A549 (cell line): ENCODE results near the gene HMGCLL1. TPM values are rescaled to one million over a fixed set of nuclear protein-coding genes. Genes with fewer than 3 reads are reported as not detected.

Experiments used
- ATAC-seq, 2 experiments: fragments of 200-7000 bp in 1 of 2; fragments of >200 bp in 1 of 2; cut with Nextera tagmentation in 1 of 2; cut with Tn5 transposase in 1 of 2; 3 replicates each; pipeline versions ENCODE4 v1.8.0 to v1.9.1; 2018 to 2020; ENCODE audit warnings: mild to moderate bottlenecking in 1 of 2, moderate library complexity in 1 of 2
- CTCF ChIA-PET: fragments of 300-600 bp; sonication (Branson Sonifier 250); formaldehyde crosslinking; extraction: SDS; loops from one replicate; lab custom pipeline; 2021; ENCODE audit warnings: antibody characterized with exemption, inconsistent platforms; lab: Yijun Ruan, JAX
- POLR2A ChIA-PET: fragments of 350-600 bp; formaldehyde crosslinking; extraction: SDS; loops from one replicate; lab custom pipeline; 2021; ENCODE audit warnings: antibody characterized with exemption, inconsistent platforms; lab: Yijun Ruan, JAX
- DNase-seq, 2 experiments: peaks; one replicate each; pipeline versions ENCODE4 v3.0.0 to v3.0.0-alpha.2; 2011 to 2016; ENCODE audit warnings: low read depth in 1 of 2, low spot score in 1 of 2
- FAIRE-seq: peaks from 2 replicates; lab custom pipeline; 2011; peaks lifted over from hg19 to GRCh38; lab: Jason Lieb, UNC
- H3K27ac ChIP-seq, 2 experiments: fragments of >200 bp; sonication (Bioruptor Twin); formaldehyde crosslinking; 3 replicates each; pipeline ENCODE4 v1.5.1; 2016 to 2017
- H3K4me1 ChIP-seq: fragments of >200 bp; sonication (Bioruptor Twin); formaldehyde crosslinking; 3 replicates; pipeline ENCODE4 v1.6.1; 2016
- H3K4me2 ChIP-seq: fragments of >200 bp; sonication (Bioruptor Twin); formaldehyde crosslinking; 3 replicates; pipeline ENCODE4 v1.6.1; 2016
- H3K4me3 ChIP-seq: fragments of >200 bp; sonication (Bioruptor Twin); formaldehyde crosslinking; 3 replicates; pipeline ENCODE4 v1.5.1; 2016
- H3K9me3 ChIP-seq: fragments of >200 bp; sonication (Bioruptor Twin); formaldehyde crosslinking; 3 replicates; pipeline ENCODE4 v1.6.1; 2016
- BCL3 ChIP-seq: fragments of >200 bp; sonication (Bioruptor Twin); formaldehyde crosslinking; IDR thresholded peaks from 3 replicates; pipeline ENCODE4 v1.6.1; 2016
- BHLHE40 ChIP-seq: IDR thresholded peaks from 2 replicates; pipeline ENCODE4 v1.6.1; 2012; ENCODE audit warnings: low read depth, low read length, inconsistent platforms
- CBX2 ChIP-seq: fragments of 200-600 bp; sonication (generic); IDR thresholded peaks from 2 replicates; pipeline ENCODE4 v1.6.1; 2016; ENCODE audit warnings: low read depth, mild to moderate bottlenecking, borderline replicate concordance
- CEBPB ChIP-seq, 2 experiments: fragments of >200 bp in 1 of 2; sonication (Bioruptor Twin) in 1 of 2; formaldehyde crosslinking in 1 of 2; IDR thresholded peaks; 2 replicates each; pipeline ENCODE4 v1.6.1; 2012 to 2016
- CTCF ChIP-seq: fragments of >200 bp; sonication (Bioruptor Twin); formaldehyde crosslinking; IDR thresholded peaks from 3 replicates; pipeline ENCODE4 v1.5.1; 2016
- FOSB ChIP-seq: fragments of 250-450 bp; sonication (Bioruptor Pico); IDR thresholded peaks from 2 replicates; pipeline ENCODE4 v1.5.0; 2020; ENCODE audit warnings: mild to moderate bottlenecking, moderate library complexity
- FOXS1 ChIP-seq: fragments of 250-450 bp; sonication (Bioruptor Pico); IDR thresholded peaks from 2 replicates; pipeline ENCODE4 v1.5.0; 2020; ENCODE audit warnings: mild to moderate bottlenecking, moderate library complexity
- HEYL ChIP-seq: fragments of 250-450 bp; sonication (Bioruptor Pico); IDR thresholded peaks from 2 replicates; pipeline ENCODE4 v1.8.0; 2021; ENCODE audit warnings: mild to moderate bottlenecking, moderate library complexity
- HOXA7 ChIP-seq: fragments of 250-450 bp; sonication (Bioruptor Pico); IDR thresholded peaks from 2 replicates; pipeline ENCODE4 v1.5.0; 2020; ENCODE audit warnings: mild to moderate bottlenecking, moderate library complexity
- HOXB5 ChIP-seq: fragments of 250-450 bp; sonication (Bioruptor Pico); IDR thresholded peaks from 2 replicates; pipeline ENCODE4 v1.5.0; 2020; ENCODE audit warnings: mild to moderate bottlenecking, moderate library complexity
- JUNB ChIP-seq: fragments of >200 bp; sonication (Bioruptor Twin); formaldehyde crosslinking; IDR thresholded peaks from 2 replicates; pipeline ENCODE4 v1.6.1; 2016
- KDM5A ChIP-seq: fragments of 200-600 bp; sonication (generic); IDR thresholded peaks from 2 replicates; pipeline ENCODE4 v1.6.1; 2016; ENCODE audit warnings: antibody characterized with exemption, mild to moderate bottlenecking
- MAFK ChIP-seq: fragments of 450-650 bp; IDR thresholded peaks from 2 replicates; pipeline ENCODE4 v1.6.1; 2014; ENCODE audit not compliant: partially characterized antibody
- MAX ChIP-seq: IDR thresholded peaks from 2 replicates; pipeline ENCODE4 v1.6.1; 2012
- MYC ChIP-seq: IDR thresholded peaks from 2 replicates; pipeline ENCODE4 v1.6.1; 2012; ENCODE audit warnings: mild to moderate bottlenecking, inconsistent platforms, low read length, improper control_type of control experiment, borderline replicate concordance
- NPAS2 ChIP-seq: fragments of 250-450 bp; sonication (Bioruptor Pico); IDR thresholded peaks from 2 replicates; pipeline ENCODE4 v1.8.0; 2022; ENCODE audit warnings: mild to moderate bottlenecking, moderate library complexity, borderline replicate concordance
- PHF8 ChIP-seq: fragments of 200-600 bp; sonication (generic); IDR thresholded peaks from 2 replicates; pipeline ENCODE4 v1.6.1; 2016; ENCODE audit warnings: low read depth, mild to moderate bottlenecking, antibody characterized with exemption, moderate library complexity, borderline replicate concordance
- POLR2A ChIP-seq: IDR thresholded peaks from 2 replicates; pipeline ENCODE4 v1.6.1; 2012; ENCODE audit warnings: mild to moderate bottlenecking, low read length
- POLR2AphosphoS2 ChIP-seq: conservative IDR thresholded peaks from 2 replicates; pipeline ENCODE4 v1.6.1; 2012; ENCODE audit warnings: low read length, improper control_type of control experiment, inconsistent platforms
- RARB ChIP-seq: fragments of 250-450 bp; sonication (Bioruptor Pico); IDR thresholded peaks from 2 replicates; pipeline ENCODE4 v1.8.0; 2021; ENCODE audit warnings: mild to moderate bottlenecking, moderate library complexity
- RFX5 ChIP-seq: fragments of 450-650 bp; IDR thresholded peaks from 2 replicates; pipeline ENCODE4 v1.7.1; 2014; ENCODE audit warnings: antibody characterized with exemption, mild to moderate bottlenecking, moderate library complexity
- RNF2 ChIP-seq: fragments of 200-600 bp; sonication (generic); IDR thresholded peaks from 2 replicates; pipeline ENCODE4 v1.6.1; 2016; ENCODE audit warnings: low read depth, mild to moderate bottlenecking, antibody characterized with exemption, moderate library complexity, borderline replicate concordance
- SMC3 ChIP-seq: fragments of >200 bp; sonication (Bioruptor Twin); formaldehyde crosslinking; IDR thresholded peaks from 3 replicates; pipeline ENCODE4 v1.6.1; 2018; ENCODE audit warnings: inconsistent platforms
- SREBF2 ChIP-seq: fragments of 450-650 bp; IDR thresholded peaks from 2 replicates; pipeline ENCODE4 v1.6.1; 2014; ENCODE audit warnings: mild to moderate bottlenecking, moderate library complexity
- TP53 ChIP-seq: fragments of 250-450 bp; sonication (Bioruptor Pico); IDR thresholded peaks from 2 replicates; pipeline ENCODE4 v1.5.0; 2021; ENCODE audit warnings: mild to moderate bottlenecking, moderate library complexity
- USF2 ChIP-seq: fragments of 450-650 bp; IDR thresholded peaks from 2 replicates; pipeline ENCODE4 v1.6.1; 2014; ENCODE audit warnings: antibody characterized with exemption
- ZSCAN20 ChIP-seq: fragments of 250-450 bp; sonication (Bioruptor Pico); IDR thresholded peaks from 2 replicates; pipeline ENCODE4 v1.8.0; 2022; ENCODE audit warnings: mild to moderate bottlenecking, moderate library complexity
- WGBS: methylation state at CpG from one replicate; pipeline ENCODE4 v1.1.6; 2017; ENCODE audit errors: missing lambda C conversion rate; 5-methylcytosine and 5-hydroxymethylcytosine counted together
- polyA plus RNA-seq, 4 experiments: library from polyadenylated mRNA; depleted of rRNA in 3 of 4; stranded (reverse); fragments of >200 nt; fragmentation: RNase III in 1 of 4; extraction: RNeasy Plus Mini Kit Qiagen cat#74134 plus additional on column Dnase treatment in 1 of 4; gene quantifications; 2 replicates in 3 of 4; 3 replicates in 1 of 4; pipeline ENCODE4 v1.2.3, GENCODE V29; 2011 to 2017

HMGCLL1 gene
- polyA plus RNA-seq, 2 of the 4 experiments (the other 2 are of a cell fraction), result 0.28 to 0.78 TPM

- TF ChIP-seq CEBPB (IDR thresholded peaks at IDR 0.05), result no peak
- ChIA-PET POLR2A (no interaction called here), CTCF (no interaction called here)
- DNase-seq (no peak), FAIRE-seq (no peak), ATAC-seq (no peak)
- 59% methylated on average over 2 of the region's 2 CpGs for WGBS
- H3K4me1 ChIP-seq, result no peaks in the 10 kb centered on the region
- H3K9me3 ChIP-seq, result no peaks in the 10 kb centered on the region
- no peak overlapping the region for H3K4me2 ChIP-seq
- H3K4me3 ChIP-seq, result no peak overlapping the region
- H3K27ac ChIP-seq, result no peak overlapping the region
Observed at GRCh38 chr6:55574556-55574955, 4.4 kb downstream of the HMGCLL1 start.

GRCh38 chr6:55569638-55570037 is 9.4 kb downstream of the HMGCLL1 start:
- H3K4me3 ChIP-seq, result no peak overlapping the region
- H3K4me1 ChIP-seq, result no peaks in the 10 kb centered on the region
- ChIA-PET CTCF (interaction anchor here (0.8 kb wide), 1 partner anchor 16 kb away, joined by 3 read pairs; no protein-coding TSS in a partner anchor), POLR2A (no interaction called here)
- H3K27ac ChIP-seq, result no peak overlapping the region
- TF ChIP-seq CTCF (no peak), HOXB5 (no peak), TP53 (CRISPR knock-in tag) (no peak), BCL3 (no peak), BHLHE40 (no peak), KDM5A (no peak), USF2 (no peak), FOXS1 (CRISPR knock-in tag) (no peak), RARB (CRISPR knock-in tag) (no peak), NPAS2 (CRISPR knock-in tag) (no peak), JUNB (no peak), MYC (no peak), HEYL (no peak), SMC3 (no peak), SREBF2 (no peak), POLR2A (no peak)
- ATAC-seq (no peak), DNase-seq (no peak), FAIRE-seq (no peak)
- WGBS, result 87% methylated on average over 3 of the region's 3 CpGs
- no peak overlapping the region for H3K4me2 ChIP-seq
- no peaks in the 10 kb centered on the region for H3K9me3 ChIP-seq

- FAIRE-seq, result no peak
- ChIA-PET CTCF (no interaction called here), POLR2A (no interaction called here)
- DNase-seq, result no peak
- Histone ChIP-seq H3K4me2 (no peak overlapping the region), H3K9me3 (no peaks in the 10 kb centered on the region)
- ATAC-seq, result no peak
- TF ChIP-seq RNF2 (no peak), MAX (no peak), BHLHE40 (no peak), HOXA7 (CRISPR knock-in tag) (no peak), ZSCAN20 (CRISPR knock-in tag) (no peak), PHF8 (no peak), SREBF2 (no peak), MAFK (no peak), HOXB5 (no peak), TP53 (CRISPR knock-in tag) (no peak), HEYL (no peak), POLR2AphosphoS2 (no peak), RFX5 (no peak), CBX2 (no peak), FOSB (CRISPR knock-in tag) (no peak), MYC (no peak)
- TF ChIP-seq, all 56 proteins: peak for 0
- WGBS, result 41% methylated on average over 1 of the region's 1 CpG
- Histone ChIP-seq H3K4me1 (no peaks in the 10 kb centered on the region), H3K27ac (no peak overlapping the region), H3K4me3 (no peak overlapping the region)
Observed at GRCh38 chr6:55568808-55569439, 10.1 kb downstream of the HMGCLL1 start.
